Measurements from ENCODE around the gene LKAAEAR1. TPM values are rescaled to one million over a fixed set of nuclear protein-coding genes. Genes with fewer than 3 reads are reported as not detected.

LKAAEAR1 gene
- total and polyA plus RNA-seq, 2 of the 13 experiments (the other 11 are each of a cell fraction or from before 2014, with no cell fraction given): not detected

DNA sequence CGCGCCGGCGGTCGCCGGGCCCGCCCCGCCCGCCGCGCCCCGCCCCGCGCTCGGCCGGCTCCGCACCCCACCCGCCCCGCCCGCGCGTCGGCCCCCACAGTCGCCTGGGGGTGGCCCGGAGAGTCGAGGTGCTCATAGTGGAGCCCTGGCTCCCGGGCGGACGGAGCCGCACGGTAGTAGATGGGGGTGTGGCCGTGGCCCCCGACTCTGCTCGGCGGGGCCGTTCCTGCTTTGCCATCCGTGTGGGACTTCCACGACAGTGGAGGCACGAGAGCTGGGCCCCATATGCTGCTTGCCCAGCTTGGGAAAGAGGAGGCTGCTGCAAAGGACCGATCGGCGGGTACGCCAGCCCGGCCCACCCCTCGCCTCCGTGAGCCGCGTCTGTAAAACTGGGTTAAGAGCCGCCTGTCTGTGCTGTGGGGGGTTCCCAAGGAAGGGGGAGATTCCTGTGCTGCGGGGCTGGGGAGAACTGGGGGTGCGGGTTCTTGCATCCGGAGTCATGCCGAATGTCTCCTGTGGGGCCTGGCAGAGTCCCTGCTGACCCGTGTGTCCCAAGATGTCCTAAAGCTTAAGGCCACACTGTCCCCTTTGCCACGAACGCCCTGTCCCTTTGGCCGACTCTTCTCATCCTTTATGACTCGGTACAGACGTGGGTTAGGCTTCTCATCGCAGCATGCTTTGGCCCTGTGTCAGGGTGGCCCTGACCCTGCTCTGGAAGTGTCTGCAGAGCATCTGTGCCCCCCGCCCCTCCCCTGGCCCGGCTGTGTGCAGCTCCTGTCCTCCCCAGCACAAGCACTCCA is 4.0 kb downstream of the LKAAEAR1 start, which contains the start of gene OPRL1 (continued):
- TF ChIP-seq, protein P1, sequence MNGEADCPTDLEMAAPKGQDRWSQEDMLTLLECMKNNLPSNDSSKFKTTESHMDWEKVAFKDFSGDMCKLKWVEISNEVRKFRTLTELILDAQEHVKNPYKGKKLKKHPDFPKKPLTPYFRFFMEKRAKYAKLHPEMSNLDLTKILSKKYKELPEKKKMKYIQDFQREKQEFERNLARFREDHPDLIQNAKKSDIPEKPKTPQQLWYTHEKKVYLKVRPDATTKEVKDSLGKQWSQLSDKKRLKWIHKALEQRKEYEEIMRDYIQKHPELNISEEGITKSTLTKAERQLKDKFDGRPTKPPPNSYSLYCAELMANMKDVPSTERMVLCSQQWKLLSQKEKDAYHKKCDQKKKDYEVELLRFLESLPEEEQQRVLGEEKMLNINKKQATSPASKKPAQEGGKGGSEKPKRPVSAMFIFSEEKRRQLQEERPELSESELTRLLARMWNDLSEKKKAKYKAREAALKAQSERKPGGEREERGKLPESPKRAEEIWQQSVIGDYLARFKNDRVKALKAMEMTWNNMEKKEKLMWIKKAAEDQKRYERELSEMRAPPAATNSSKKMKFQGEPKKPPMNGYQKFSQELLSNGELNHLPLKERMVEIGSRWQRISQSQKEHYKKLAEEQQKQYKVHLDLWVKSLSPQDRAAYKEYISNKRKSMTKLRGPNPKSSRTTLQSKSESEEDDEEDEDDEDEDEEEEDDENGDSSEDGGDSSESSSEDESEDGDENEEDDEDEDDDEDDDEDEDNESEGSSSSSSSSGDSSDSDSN (CRISPR knock-in tag; IDR thresholded peaks at IDR 0.05): peak; percentile 68
- TF ChIP-seq, protein P2, sequence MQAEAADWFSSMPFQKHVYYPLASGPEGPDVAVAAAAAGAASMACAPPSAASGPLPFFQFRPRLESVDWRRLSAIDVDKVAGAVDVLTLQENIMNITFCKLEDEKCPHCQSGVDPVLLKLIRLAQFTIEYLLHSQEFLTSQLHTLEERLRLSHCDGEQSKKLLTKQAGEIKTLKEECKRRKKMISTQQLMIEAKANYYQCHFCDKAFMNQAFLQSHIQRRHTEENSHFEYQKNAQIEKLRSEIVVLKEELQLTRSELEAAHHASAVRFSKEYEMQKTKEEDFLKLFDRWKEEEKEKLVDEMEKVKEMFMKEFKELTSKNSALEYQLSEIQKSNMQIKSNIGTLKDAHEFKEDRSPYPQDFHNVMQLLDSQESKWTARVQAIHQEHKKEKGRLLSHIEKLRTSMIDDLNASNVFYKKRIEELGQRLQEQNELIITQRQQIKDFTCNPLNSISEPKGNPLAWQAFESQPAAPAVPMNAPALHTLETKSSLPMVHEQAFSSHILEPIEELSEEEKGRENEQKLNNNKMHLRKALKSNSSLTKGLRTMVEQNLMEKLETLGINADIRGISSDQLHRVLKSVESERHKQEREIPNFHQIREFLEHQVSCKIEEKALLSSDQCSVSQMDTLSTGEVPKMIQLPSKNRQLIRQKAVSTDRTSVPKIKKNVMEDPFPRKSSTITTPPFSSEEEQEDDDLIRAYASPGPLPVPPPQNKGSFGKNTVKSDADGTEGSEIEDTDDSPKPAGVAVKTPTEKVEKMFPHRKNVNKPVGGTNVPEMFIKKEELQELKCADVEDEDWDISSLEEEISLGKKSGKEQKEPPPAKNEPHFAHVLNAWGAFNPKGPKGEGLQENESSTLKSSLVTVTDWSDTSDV (CRISPR knock-in tag; IDR thresholded peaks at IDR 0.05): peak; percentile 78; the same call in 1 of the 2 replicates
- TF ChIP-seq, protein P3, sequence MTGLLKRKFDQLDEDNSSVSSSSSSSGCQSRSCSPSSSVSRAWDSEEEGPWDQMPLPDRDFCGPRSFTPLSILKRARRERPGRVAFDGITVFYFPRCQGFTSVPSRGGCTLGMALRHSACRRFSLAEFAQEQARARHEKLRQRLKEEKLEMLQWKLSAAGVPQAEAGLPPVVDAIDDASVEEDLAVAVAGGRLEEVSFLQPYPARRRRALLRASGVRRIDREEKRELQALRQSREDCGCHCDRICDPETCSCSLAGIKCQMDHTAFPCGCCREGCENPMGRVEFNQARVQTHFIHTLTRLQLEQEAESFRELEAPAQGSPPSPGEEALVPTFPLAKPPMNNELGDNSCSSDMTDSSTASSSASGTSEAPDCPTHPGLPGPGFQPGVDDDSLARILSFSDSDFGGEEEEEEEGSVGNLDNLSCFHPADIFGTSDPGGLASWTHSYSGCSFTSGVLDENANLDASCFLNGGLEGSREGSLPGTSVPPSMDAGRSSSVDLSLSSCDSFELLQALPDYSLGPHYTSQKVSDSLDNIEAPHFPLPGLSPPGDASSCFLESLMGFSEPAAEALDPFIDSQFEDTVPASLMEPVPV (CRISPR knock-in tag; IDR thresholded peaks at IDR 0.05): 0 out of 2 replicates have a peak, but pooled peaks have one; percentile 83
- TF ChIP-seq, protein P4, sequence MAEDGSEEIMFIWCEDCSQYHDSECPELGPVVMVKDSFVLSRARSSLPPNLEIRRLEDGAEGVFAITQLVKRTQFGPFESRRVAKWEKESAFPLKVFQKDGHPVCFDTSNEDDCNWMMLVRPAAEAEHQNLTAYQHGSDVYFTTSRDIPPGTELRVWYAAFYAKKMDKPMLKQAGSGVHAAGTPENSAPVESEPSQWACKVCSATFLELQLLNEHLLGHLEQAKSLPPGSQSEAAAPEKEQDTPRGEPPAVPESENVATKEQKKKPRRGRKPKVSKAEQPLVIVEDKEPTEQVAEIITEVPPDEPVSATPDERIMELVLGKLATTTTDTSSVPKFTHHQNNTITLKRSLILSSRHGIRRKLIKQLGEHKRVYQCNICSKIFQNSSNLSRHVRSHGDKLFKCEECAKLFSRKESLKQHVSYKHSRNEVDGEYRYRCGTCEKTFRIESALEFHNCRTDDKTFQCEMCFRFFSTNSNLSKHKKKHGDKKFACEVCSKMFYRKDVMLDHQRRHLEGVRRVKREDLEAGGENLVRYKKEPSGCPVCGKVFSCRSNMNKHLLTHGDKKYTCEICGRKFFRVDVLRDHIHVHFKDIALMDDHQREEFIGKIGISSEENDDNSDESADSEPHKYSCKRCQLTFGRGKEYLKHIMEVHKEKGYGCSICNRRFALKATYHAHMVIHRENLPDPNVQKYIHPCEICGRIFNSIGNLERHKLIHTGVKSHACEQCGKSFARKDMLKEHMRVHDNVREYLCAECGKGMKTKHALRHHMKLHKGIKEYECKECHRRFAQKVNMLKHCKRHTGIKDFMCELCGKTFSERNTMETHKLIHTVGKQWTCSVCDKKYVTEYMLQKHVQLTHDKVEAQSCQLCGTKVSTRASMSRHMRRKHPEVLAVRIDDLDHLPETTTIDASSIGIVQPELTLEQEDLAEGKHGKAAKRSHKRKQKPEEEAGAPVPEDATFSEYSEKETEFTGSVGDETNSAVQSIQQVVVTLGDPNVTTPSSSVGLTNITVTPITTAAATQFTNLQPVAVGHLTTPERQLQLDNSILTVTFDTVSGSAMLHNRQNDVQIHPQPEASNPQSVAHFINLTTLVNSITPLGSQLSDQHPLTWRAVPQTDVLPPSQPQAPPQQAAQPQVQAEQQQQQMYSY (CRISPR knock-in tag; IDR thresholded peaks at IDR 0.05): no peak
- TF ChIP-seq SAP130 (CRISPR knock-in tag; IDR thresholded peaks at IDR 0.05; ENCODE audit: low read depth) (no peak), GPN1 (CRISPR knock-in tag; IDR thresholded peaks at IDR 0.05; ENCODE audit: borderline replicate concordance) (no peak)

All from HepG2 (cell line).